NB4 (cell line): ENCODE results near the gene HSD17B1.

ENCODE experiments used
- CTCF ChIP-seq: IDR thresholded peaks from one replicate; pipeline ENCODE4 v1.5.1; 2012; ENCODE audit warnings: low read depth, low read length
- MYC ChIP-seq: IDR thresholded peaks from 2 replicates; pipeline ENCODE4 v1.6.1; 2011; ENCODE audit warnings: low read depth, low read length

- TF ChIP-seq CTCF (no peak), MYC (no peak)
These were observed 6.4 kb downstream of the HSD17B1 start for GRCh38 chr17:42559075-42559474.
